ENCODE results near the gene NR5A2.
A peak's percentile ranks its signal among the peaks of the same experiment; 100 is the strongest.

Gene NR5A2

DNA sequence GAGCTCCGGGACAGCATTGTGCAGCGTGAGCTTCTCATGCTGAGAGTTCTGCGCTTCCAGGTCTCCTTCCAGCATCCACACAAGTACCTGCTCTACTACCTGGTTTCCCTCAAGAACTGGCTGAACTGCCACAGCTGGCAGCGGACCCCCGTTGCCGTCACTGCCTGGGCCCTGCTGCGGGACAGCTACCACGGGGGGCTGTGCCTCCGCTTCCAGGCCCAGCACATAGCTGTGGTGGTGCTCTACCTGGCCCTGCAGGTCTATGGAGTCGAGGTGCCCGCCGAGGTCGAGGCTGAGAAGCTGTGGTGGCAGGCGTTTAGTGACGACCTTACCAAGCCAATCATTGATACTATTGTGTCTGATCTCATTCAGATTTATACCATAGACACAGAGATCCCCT is 186.4 kb downstream of the NR5A2 start:
- DNase-seq: no peak

DNA sequence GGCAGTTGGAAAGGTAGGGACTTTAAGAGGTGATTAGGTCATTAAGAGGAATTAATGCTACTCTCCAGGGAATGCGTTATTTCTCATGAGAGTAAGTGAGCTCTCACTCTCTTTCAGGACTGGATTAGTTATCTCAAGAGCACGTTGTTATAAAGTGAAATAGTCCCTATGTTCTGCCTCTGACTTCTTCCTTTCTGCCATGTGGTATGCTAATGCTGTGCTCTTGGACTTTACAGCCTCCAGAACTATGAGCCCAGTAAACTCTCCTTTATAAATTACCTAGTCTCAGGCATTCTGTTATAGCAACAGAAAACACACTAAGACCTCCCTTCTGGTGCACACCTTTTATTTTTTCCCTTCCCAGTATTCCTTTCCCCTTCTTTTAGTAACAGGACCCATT is 187.8 kb downstream of the NR5A2 start:
- no peak for DNase-seq

DNA sequence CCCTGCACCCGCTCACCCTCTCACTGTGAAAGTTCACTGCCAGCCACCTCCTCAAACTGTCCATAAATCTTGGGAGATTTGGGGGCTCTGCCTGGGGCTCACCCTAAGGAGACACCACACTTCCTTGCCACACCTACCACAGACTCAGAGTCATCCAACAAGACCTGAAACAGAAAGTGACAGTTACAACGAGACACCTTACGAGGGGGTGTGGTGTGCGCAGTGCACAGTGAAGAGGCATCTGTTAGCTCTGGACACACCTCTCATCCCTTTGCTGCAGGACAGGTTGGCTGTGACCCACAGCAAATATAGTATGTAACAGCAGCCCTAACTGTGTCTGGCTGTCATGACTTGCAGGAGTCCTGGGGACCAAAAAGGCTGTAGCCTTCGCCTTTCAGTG is 190.2 kb downstream of the NR5A2 start:
- no peak for DNase-seq

DNA sequence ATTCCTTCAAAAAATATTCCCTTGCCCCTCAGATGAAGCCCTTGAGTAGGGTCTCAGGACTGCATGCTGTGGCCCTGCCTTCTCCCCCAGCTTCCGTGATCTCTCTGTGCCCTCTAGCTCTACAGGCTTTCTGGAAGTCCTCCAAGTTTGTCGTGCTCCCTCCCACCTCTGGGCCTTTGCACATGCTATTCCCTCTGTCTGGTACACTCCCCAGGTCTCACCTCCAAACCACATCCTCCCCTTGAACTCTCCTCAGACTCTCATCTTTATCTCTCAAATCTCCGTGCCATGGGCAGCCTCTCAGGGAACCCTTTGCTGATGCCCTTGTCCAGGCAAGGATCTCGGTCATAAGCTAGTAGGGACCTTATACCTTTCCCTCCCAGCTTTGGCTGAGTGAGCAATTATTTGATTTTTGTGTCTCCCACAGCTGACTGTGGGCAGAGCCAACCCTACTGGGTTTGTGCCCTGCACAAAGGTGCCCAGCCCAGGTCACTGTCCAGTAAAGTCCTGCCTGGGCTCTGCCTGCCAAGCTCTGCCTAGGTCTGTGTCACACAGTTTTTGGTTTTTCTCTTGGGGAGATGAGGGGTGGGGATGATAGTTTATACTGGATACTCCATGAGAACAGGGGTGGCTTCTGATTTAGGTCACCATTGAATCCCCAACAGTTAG is 194.2 kb downstream of the NR5A2 start:
- DNase-seq: no peak

DNA sequence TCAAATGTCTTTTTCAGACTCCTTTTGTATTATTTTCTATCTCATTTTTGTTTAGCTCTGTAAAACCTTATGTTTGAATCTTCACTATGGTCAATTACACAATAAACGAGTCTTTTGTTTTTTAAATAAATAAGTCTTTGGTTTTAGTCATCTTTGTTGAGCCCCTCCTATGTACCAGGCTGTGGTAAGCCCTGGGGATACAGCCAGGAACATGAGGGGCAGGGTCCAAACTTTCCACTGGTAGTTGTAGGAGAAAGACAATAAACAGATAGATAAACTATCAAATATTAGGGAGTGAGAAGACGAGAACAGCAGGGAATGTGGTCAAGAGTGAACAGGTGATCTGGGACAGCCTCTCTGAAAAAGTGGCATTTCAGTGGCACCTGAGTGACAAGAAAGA is 195.7 kb downstream of the NR5A2 start:
- no peak for DNase-seq

DNA sequence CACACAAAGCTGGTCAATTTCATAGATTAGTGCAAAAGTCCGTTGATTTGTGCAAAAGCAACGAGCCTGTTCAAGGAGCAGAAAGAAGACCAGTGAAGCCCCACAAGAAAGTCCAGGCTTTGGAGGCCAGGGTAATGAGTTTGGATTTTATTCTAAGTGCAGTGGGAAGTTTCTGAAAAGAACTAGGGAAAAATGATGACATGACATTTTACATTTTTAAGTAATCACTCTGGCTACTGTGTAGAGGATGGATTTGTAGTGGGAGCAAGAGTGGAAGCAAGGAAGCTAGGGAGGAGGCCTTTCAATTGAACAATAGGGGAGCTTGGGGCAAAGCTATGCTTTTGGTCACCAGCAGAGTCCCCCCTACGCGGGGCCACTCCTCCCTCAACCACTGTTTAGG is 196.1 kb downstream of the NR5A2 start:
- no peak for DNase-seq

DNA sequence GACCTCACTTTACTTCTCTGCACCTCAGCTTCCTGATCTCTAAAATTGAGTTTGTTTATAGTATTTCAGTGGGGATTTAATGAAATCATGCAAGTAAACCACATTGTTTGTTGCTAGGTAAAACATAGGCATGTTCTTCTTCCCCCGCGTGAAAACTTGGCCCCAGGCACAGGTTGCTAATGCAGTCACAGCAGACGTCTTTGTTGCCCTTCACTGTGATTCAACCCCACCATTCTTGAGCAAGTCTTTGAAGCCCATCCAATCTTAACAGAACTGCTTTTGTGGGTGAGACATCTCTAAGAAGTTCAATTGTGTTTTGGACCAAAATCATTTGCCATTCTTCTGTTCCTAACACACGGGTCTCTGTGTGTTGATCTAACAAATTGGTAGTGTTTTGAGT is 196.8 kb downstream of the NR5A2 start:
- no peak for DNase-seq

DNA sequence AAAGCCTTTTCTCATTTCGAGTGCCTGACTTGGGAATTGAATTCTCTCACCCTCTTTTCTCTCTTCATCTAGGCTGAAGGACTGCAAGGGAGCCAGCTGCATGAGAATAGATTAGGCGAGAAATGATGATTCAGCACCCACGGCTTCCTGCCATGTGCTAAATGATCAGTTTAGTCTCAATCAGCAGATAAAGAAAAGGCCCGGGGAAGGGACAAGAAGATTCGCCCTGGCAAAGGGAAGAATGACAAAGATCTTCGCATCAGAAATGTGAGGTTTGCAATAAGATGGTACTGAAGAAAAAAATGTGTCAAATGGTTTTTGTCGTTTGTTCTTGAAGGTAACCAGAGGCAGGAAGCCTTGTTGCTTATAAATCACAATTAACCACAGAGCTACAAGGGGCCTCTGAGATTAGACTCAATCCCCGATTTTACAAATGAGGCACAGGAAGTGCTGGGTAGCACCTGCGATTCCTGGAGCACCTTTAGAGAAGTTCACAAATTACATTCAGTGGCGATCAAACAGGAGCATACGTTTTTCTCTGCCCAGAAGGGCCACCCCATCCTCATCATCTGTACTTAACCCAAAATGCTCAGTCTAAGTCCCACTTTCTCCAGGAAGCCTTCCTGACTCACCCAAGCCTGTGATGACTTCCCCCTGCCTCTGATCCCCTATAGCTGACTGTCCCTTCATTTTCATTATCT is 198.9 kb downstream of the NR5A2 start:
- DNase-seq: peak; percentile 26 to 43

DNA sequence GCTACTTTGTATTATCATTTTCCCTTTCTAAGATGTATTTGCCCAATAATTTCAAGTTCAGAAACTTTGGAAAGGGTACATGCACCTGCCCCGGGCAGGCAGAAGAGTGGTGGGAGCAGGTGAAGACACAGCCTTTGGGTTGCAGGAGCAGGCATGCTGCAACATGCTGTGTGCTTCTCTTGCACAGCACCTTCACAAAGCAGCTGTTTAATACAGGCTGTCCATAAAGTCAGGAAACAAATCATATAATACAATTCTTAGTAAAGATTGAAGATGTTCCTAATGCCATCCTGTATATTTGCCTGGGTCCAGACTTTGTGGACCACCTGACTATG is 199.4 kb downstream of the NR5A2 start:
- DNase-seq: no peak

Data from activated CD4-positive, alpha-beta T cell treated with anti-CD3 and anti-CD28 coated beads, Interleukin-2, amount 50 U/mL, for 48 hours (primary cell).